HT1080 (cell line): Measurements from ENCODE around the gene SLC22A8. TPM values are rescaled to one million over a fixed set of nuclear protein-coding genes. Genes with fewer than 3 reads are reported as not detected.
A peak's percentile ranks its signal among the peaks of the same experiment; 100 is the strongest.
"Not testable (repeated sequence)": the region's sequence is repeated elsewhere in the genome, so short reads cannot be mapped to it uniquely, and the experiment has no call there.

Source experiments
- DNase-seq: peaks from one replicate; pipeline ENCODE4 v3.0.0-alpha.2; 2015; ENCODE audit warnings: low read depth
- polyA plus RNA-seq, 2 experiments: library from polyadenylated mRNA; depleted of rRNA; stranded (reverse); fragments of >200 nt; gene quantifications; 2 replicates each; pipeline ENCODE4 v1.2.3, GENCODE V29; 2015
- total RNA-seq: library from RNA; depleted of rRNA; stranded (reverse); fragments of >200 nt; shearing (Covaris generic); gene quantifications from 2 replicates; pipeline ENCODE4 v1.2.3, GENCODE V29; 2014; rRNA removed

The SLC22A8 gene
- not detected in 2 replicates for total RNA-seq
- not detected in 2 replicates for polyA plus RNA-seq (2015; cell fraction: cytosol; rRNA removed)
- polyA plus RNA-seq (2015; cell fraction: nucleus; rRNA removed), result not detected in 2 replicates

DNA sequence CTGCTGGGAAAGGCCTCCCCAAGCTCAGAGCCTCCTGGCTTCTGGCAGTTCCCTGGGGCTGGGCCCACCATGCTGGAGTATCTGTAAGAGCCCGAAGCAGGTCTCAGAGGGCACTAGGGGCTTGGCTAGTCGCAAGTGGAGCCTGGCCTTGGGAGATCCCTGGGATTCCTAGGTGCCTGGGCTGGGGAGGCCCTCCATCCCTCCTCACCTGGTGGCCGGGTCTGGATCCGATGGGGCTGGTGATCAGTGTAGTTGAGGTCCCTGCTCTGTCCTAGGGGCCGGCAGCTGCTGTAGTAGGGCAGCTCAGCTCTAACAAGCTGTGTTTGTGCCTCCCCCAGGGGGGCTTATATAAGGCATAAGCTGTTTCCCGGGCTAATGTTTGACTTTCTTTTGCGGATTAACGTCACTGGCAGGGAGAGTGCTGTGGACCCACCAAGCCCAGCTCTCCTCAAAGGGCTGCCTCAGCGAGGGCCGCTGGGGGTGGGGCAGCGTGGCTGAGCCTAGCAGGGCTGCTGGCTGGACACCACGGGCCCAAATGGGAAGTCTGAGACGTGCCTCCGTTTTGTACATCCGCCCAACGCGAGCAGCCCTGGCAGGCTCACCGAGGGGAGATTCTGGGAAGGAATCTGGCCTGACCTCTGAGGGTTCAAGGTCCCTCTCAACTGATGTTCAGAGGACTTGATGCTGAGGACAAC is at the start of gene SLC22A8:
Gene SLC22A8, minus strand, starts transcription at position 321 of the 695 bp plus-strand sequence. CDS start 883 bp downstream, outside the sequence.
- DNase-seq, result no peak

DNA sequence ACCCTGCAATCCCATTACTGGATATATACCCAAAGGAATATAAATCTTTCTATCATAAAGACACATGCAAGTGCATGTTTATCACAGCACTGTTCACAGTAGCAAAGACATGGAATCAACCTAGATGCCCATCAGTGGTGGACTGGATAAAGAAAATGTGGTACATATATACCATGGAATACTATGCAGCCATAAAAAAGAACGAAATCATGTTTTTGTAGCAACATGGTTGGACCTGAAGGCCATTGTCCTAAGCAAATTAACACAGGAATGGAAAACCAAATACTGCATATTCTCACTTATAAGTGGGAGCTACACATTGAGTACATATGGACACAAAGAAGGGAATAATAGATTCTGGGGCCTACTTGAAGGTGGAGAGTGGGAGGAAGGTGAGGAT is 30.6 kb upstream of the SLC22A8 start:
- not testable (repeated sequence) for DNase-seq

DNA sequence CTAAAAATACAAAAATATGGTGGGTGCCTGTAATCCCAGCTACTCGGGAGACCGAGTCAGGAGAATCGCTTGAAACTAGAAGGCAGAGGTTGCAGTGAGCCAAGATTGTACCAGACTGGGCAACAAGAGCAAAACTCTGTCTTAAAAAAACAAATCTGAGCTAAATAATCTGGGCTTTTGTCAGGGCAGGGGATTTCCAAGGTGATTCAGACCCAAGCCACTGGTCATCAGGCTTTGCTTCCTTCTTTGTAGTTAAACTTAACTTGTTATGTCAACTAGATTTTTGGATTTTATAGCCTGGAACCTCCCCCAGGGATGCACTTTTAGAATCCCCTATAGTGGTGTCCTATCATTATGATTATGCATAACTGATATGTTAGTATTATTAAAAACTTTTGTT is 27.0 kb upstream of the SLC22A8 start:
- DNase-seq, result no peak

DNA sequence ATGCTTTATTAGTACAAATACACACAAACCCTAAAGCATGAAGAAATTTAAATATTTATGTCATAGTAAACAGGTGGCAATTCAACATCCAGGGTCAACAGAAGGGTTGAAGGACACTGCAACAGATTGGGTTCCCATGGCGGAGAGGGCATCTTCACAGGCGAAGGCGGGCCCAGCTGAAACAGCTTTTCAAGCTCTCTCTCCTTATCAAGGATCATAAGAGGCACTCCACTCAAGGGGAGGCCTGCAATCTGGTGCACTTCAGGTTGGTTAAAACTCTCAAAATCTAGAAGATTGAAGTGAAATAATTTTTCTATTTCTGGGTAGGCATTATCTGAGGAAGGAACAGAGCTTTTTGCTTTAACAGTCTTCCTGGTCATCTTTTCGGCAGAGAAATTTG is 16.8 kb upstream of the SLC22A8 start:
- DNase-seq, result no peak

DNA sequence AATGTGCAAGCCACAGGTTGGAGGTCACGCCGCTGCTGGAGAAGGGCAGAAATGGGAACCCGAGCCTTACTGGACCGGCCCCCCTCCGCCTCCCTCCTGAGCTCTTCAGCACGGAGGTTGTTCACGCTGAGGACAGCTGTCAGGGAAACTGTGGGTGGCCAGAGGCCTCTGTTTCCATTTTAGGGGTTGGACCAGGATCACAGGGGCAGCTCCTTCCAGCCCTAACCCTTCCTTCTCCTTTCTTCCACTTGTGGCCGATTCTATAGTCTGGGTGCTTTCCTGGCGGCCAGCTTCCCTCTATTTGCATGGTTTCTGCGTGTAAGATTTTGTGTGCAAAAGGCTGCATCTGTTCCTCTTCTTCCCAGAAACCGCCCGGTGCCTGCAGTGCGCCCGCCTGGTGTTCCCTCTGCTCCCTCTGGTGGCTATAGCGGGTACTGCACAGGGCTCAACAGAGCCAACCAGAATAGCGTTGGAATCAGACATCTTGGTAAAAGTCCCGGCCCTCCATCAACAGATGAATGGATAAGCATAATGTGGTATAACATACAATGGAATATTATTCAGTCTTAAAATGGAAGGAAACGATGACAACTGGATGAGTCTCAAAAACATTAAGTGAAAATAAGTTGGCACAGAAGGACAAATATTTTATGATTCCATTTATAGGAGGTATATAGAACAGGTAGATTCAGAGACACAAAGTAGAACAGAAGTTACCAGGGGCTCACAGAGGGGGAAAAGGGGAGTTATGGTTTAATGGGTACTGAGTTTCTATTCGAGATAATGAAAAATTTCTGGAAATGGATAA is 8.4 kb upstream of the SLC22A8 start:
- DNase-seq, result peak; percentile 57

DNA sequence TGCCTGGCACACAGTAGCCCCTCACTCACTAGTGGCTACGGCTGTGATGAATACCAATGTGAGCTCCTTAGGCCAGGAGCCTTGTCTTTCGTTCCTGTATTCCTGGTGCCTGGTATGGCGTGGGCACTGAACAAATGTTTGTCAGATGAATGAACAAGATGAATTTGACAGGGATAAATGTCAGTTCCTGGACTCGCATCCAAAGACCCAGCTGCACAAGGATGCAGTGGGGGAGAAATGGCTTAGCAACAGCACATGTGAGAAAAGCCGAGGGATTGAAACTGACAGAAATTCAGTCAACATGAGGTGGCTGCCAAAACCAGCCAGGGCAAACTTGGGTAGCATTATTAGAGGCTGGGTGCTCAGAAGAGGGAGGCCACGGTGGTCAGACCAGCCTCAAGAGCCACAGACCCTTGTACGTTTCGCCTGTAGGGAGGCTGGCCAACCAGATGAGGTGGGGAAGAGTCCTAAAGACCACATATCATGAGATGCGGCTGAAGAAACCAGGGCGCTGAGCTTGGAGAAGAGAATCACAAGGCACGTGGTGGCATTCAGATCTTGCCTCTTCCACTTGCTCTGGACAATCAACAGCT is 7.7 kb upstream of the SLC22A8 start:
- no peak for DNase-seq

GRCh38 chr11:63022441-63022840 is 6.8 kb upstream of the SLC22A8 start:
- DNase-seq, result no peak

DNA sequence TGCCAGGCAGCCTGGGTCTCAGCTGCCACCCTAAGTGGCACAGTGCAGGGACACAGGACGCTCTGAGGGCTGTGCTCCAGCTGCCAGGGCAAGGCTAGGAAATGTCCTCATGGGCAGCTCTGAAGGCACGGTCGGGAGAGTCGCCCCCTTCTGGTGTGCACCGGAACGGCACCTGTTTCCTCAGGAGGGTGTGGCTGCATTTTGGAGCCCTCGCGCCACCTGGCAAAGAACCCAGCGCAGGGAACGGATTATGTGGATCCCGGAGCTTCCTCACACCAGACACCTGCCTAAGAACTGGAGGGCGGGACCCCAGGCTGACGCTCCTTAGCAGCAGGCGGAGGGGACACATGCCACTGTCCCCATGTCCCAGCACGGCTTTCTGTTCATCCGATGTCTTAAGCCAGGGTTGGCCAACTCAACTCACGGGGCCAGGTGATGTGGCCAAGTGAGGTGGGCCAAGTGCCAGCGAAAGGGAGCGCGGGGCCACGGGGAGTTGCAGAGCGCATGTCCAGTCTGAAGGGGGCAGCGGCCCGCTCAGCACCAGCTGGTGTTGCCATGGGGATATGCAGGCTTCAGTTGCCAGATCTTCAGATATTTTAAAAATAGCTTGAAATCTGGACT is 5.1 kb upstream of the SLC22A8 start:
- peak; percentile 14 for DNase-seq

GRCh38 chr11:63019506-63019905 is 3.9 kb upstream of the SLC22A8 start:
- no peak for DNase-seq

- DNase-seq, result no peak
Measured at GRCh38 chr11:63017306-63017974, 1.8 kb upstream of the SLC22A8 start.

- DNase-seq, result no peak
Measured at GRCh38 chr11:63014408-63015055, 1.1 kb downstream of the SLC22A8 start.

DNA sequence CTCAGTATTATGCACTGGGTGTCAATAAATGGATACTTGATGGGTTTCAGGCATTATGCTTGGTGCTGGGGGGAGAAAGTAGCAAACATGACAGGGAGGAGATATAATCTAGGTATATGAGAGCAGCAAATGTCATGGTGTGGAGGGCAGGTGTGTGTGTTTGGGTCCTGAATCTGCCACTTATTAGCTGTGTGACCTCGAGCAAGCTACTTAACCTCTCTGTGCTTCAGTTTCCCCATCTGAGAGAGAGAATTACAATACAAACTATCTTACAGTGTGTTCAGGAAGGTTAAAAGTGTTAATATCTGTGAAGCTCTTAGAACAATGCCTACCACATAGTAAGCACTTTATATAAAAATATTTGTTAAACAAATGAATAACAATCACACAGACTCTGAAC is 2.8 kb downstream of the SLC22A8 start:
- DNase-seq, result no peak

GRCh38 chr11:63012430-63012829 is 3.2 kb downstream of the SLC22A8 start:
- no peak for DNase-seq

DNA sequence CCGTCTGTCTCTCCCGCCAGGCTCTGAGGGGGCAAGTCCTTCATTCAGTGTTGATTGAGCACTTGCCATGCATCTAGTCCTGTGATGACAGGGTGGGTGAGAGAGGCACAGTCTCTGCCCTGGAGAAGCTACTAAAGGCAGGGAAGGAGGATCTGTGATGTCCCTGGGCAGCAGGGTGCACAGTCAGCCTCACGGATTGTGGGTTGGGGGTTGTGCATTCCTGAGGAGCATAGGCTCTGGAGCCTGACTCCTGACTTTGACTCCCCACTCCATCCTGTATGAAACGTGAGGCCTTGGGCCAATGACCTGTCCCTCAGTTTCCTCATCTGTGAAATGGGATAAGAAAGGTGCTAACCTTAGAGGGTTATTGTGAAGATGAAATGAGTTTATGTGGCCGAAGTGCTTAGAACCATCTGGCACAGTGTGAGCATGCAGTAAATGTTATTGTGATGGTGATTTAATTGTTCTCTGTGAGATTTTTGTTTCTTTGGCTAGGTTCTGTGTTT is 4.7 kb downstream of the SLC22A8 start:
- no peak for DNase-seq

DNA sequence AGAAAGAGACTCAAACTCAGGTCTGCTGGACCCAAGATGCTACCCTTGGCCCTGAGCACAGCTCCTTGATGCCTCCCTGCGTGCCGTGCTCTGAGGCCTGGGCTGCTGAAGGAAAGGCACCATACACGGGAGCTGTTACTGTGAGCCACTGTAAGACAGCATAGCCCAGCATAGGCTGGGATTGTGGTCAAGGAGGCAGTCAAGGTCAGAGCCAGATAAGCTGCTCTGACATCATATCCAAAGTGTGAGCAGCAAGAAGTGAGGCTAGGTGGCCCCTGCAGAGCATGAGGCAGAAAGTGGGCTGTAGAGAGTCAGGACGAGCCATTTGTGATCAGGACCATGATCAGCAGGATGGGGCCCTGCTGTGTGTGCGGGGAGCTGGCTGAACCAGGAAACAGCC is 7.7 kb downstream of the SLC22A8 start:
- DNase-seq, result no peak

DNA sequence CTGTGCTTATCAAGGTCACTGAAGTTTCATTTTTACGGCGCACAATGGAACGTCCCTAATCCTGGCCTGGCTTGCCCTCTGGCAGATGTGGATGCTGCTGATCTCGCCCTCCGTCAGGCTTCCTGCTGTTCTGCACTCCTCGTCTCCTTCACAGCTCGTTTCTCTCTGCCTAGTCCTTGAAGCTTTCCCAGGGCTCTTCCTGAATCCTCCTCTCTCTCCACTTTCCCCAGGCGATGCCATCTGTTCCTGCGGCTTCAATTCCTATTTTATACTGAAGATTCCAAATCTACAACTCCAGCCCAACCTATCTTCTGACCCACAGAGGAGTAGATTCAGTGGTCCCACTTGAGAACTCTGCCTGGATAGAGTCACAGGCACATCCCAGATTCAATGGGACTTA is 14.2 kb downstream of the SLC22A8 start:
- no peak for DNase-seq

DNA sequence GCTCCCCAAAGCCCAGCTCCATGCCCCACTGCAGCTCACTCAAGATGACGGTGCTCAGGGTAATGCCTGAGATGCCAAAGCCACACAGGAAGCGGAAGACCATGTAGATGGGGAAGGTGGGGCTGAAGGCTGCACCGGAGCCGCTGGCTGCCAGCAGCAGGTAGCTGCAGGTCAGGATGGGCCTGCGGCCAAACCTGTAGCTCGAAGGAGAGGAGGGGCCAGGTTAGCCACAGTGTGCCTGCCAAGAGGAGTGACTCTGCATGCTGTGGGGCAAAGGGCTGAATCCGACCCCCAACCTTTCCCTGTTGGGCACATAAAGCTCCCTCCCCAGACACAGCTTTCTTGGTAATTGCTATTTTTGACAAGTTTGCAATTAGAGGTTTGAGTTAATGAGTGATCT is 16.0 kb downstream of the SLC22A8 start:
- DNase-seq, result no peak

DNA sequence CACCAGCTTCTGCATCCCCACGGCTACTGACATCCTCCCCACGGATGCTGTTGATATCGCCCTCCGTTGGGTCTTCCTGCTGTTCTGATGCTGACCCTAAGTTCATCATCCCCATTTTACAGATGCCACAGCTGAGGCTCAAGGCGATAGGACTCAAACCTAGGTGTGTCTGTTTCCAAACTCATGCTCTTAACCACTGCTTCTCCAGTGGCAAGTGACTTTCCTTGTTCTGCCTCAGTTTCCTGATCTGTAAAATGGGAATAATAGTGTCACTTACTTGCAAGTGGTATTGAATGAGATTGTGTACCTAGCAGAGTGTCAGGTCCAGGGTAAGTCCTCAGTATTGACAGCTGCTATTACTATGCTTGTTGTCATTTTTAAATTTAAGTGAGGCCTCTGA is 16.5 kb downstream of the SLC22A8 start:
- DNase-seq, result no peak

DNA sequence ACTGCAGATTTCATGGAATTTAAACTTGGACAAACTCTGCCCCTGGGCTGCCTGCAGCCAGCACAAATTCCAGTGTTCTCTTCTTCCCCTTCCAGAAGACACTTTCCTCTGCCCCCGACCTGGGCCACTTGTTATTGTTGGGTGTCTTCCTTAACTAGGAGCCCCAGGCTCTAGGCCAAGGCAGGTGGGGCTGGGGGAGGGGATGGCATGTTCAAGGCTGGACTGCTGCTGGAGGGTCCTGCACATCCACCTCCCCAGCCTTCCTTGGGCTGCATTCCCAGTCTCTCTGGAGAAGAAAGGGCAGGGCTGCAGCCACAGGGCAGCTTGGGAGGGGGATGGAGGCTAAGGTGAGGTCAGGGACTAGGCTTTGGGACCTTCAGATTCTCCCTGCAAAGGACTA is 19.4 kb downstream of the SLC22A8 start:
- DNase-seq, result no peak

- no peak for DNase-seq
Measured at GRCh38 chr11:62994775-62995174, 20.9 kb downstream of the SLC22A8 start.
